CD4-positive, alpha-beta T cell treated with Interleukin-4 for 1 hour (primary cell): ENCODE measurements around the gene COG8.
"Not testable (repeated sequence)": the region's sequence is repeated elsewhere in the genome, so short reads cannot be mapped to it uniquely, and the experiment has no call there.

Source experiments
- DNase-seq, 2 donors: peaks; one replicate each; pipeline ENCODE4 v3.0.0-alpha.2; 2020 to 2022

COG8 gene

GRCh38 chr16:69318177-69318910, 21.0 kb downstream of the COG8 start:
- DNase-seq = no peak

DNA sequence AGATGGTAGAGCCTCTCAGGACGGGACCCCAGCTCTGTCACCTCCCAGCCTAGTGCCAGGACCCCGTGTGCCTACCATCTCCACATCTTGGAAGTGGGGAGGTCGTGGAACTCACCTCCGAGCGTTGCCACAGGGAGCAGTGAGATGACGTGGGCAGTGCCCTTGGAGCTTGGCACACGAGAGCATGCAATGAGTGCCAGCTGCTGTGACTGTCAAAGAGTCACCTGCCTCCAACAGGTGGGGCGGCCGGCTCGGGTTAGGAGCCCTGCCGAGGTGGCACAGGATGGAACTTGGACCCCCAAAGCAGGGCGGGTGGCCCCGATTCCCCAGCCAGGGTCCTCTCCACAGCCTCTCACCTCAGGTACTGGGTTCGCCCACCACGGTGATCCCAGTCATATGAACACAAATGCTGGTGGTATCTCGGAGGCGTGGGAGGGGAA, 22.7 kb downstream of the COG8 start:
- DNase-seq = no peak

DNA sequence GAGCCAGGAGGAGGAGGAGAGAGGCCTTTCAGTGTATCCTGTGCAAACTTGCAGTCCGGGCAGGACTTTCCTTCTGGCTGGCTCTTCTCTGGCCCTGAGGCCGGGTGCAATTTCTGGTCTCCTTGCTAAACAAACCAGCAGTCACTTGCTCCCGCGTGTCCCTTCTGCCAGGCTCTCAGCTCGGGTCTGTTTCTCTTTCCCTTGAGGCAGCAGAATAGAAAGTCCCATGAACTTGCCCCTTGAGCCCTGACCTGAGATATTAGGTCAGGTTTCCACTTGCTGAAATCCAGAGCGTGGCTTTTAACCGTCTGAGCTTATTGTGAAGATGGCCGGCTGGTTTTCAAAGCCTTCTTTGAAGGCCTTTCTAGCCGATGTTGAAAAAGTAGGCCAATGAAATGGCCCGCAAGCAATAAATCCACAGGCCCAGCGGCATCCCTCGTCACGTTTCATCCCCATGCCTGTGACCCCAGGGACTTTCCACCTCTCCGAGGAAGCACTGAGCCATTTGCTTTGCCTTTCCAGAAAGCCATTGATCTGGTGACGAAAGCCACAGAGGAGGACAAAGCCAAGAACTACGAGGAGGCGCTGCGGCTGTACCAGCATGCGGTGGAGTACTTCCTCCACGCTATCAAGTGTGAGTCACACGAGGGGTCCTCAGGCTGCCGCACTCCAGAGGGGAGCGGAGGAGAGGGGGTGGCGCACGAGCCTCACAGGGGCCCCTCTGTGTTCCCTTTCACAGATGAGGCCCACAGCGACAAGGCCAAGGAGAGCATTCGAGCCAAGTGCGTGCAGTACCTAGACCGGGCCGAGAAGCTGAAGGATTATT, 23.7 kb downstream of the COG8 start:
- no peak for DNase-seq

GRCh38 chr16:69314534-69314933, 24.8 kb downstream of the COG8 start:
- DNase-seq = no peak

DNA sequence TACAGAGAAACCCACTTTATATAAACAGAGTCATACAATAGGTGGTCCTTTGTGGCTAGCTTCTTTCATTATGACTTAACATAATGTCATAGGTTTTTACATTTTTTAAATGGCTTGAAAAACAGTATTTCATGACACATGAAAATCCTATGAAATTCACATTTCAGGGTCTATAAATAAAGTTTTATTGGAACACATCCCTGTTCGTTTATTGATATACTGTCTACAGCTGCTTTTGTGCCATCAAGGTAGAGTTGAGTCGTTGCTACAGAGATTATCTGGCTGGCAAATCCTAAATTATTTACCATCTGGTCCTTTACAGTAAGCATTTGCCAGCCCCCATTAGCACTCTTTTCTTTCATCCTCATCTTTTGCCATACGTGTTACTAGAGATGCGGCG, 25.9 kb downstream of the COG8 start:
- DNase-seq = no peak

DNA sequence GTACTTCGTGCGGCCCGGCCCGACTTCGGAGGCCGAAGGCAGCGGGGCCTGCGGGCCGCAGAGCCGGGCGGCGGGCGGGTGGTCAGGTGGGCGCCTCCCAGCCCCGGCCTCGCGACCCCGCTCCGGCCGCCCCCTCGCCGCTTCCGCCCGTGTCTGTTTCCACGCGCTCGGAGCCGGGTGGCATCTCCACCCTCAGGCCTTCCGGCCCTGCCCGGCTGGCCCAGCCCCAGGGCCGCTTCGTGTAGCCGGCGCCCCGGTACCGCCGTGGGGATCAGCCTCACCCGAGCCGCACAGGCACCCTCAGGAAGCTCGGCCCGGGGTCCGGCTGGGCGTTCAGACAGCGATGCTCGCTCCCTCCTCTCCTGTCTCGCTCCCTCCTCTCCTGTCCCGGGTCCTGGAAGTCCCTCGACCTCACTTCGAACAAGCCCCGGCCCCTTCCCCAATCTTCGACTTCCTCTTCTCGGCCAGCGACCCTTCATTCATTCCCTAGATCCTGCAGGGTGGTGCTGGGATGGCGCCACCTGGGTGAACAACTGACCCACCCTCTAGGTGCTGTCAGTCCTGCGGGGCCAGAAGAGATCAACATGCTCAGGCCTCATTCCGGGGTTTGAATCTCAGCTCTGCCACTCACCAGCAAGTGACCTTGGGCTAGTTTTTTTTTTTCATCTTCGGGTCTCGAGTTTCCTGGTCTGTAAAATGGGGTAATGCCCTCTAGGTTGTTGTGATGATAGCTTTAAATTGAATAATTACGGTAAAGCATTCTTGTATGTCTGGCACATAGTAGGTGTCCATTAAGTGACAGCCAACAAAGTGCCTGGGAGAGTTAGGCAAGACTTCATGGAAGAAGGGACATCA, 27.6 kb downstream of the COG8 start:
- peak in 1 of 2 donors; percentile 24 for DNase-seq

- peak; percentile 97 to 98 for DNase-seq
These were observed 28.5 kb downstream of the COG8 start, which contains the start of gene VPS4A for GRCh38 chr16:69310653-69311532. VPS4A (plus strand) TSS chr16:69311350; CDS start chr16:69311512, 162 bp downstream.

GRCh38 chr16:69309316-69309715, 30.0 kb downstream of the COG8 start:
- no peak for DNase-seq

GRCh38 chr16:69307856-69308255, 31.5 kb downstream of the COG8 start:
- no peak for DNase-seq

- no peak for DNase-seq
These were observed 32.3 kb downstream of the COG8 start for GRCh38 chr16:69307091-69307490.

GRCh38 chr16:69306031-69306430, 33.3 kb downstream of the COG8 start:
- DNase-seq = no peak

- DNase-seq = no peak
These were observed 37.1 kb downstream of the COG8 start for GRCh38 chr16:69302301-69302700.

GRCh38 chr16:69301861-69302260, 37.5 kb downstream of the COG8 start:
- no peak for DNase-seq

DNA sequence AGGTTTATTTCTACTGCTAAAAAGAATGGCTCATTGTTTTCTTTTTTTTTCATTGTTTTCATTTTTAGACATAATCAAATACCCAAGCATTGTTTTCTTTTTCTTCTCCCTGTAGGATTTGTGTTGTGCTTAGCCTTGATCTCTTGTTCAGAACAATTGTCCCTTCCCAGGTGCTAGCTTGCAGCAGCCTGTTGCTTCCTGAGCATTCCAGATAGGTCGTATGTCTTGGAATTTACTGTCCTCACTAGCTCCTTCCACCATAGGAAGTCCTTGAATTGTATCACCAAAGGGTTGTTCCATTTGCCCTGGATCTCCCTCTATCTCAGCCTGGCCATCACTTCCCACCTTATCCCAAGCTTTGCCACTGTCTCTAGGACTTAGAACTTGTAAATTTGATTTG, 38.2 kb downstream of the COG8 start:
- no peak for DNase-seq

- no peak for DNase-seq
These were observed 41.1 kb downstream of the COG8 start for GRCh38 chr16:69298261-69298660.

DNA sequence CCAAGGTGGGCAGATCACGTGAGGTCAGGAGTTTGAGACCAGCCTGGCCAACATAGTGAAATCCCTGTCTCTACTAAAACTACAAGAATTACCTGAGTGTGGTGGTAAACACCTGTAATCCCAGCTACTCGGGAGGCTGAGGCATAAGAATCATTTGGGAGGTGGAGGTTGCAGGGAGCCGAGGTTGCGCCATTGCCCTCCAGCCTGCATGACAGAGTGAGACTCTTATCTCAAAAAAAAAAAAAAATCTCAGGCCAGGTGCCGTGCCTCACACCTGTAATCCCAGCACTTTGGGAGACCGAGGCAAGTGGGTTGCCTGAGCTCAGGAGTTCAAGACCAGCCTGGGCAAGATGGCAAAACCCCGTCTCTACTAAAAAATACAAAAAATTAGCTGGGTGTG, 42.6 kb downstream of the COG8 start:
- not testable (repeated sequence) for DNase-seq

GRCh38 chr16:69294051-69294450, 45.3 kb downstream of the COG8 start:
- no peak for DNase-seq

GRCh38 chr16:69293401-69293800, 46.0 kb downstream of the COG8 start:
- DNase-seq = no peak

GRCh38 chr16:69291657-69292056, 47.7 kb downstream of the COG8 start:
- DNase-seq = not testable (repeated sequence)

GRCh38 chr16:69286941-69287713, 52.2 kb downstream of the COG8 start:
- peak in 1 of 2 donors; percentile 75 for DNase-seq

DNA sequence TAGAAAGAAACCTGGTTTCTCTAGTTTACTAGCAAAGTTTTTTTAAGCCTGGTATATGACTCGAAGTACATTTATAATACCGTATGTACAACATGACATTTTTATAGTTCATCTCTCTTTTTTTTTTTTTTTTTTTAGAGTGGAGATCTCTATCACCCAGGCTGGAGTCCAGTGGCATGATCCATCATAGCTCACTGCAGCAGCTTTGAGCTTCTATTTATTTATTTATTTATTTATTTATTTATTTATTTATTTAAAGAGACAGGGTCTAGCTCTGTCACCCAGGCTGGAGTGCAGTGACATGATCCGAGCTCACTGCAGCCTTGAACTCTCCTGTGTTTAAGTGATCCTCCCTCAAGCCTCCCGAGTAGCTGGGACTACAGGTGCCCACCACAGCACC, 54.1 kb downstream of the COG8 start:
- no peak for DNase-seq
